Hepatocyte (in vitro differentiated cells): ENCODE results near the gene GRID1.

Source experiments
- EZH2 ChIP-seq: fragments of 200-600 bp; sonication (generic); IDR thresholded peaks from 2 replicates; pipeline ENCODE4 v1.6.1; 2016; ENCODE audit warnings: antibody characterized with exemption, mild to moderate bottlenecking, borderline replicate concordance
- EZH2phosphoT487 ChIP-seq: fragments of 200-600 bp; sonication (generic); IDR thresholded peaks from one replicate; pipeline ENCODE4 v1.6.1; 2018; ENCODE audit warnings: antibody characterized with exemption, mild to moderate bottlenecking, low read depth, moderate library complexity; ENCODE audit not compliant: unreplicated experiment, severe bottlenecking
- TF ChIP-seq, protein P1 (sequence below): fragments of 200-600 bp; sonication (generic); IDR thresholded peaks from 2 replicates; pipeline ENCODE4 v1.5.1; 2016; ENCODE audit warnings: antibody characterized with exemption, mild to moderate bottlenecking; ENCODE audit not compliant: poor library complexity

- TF ChIP-seq, protein P1, sequence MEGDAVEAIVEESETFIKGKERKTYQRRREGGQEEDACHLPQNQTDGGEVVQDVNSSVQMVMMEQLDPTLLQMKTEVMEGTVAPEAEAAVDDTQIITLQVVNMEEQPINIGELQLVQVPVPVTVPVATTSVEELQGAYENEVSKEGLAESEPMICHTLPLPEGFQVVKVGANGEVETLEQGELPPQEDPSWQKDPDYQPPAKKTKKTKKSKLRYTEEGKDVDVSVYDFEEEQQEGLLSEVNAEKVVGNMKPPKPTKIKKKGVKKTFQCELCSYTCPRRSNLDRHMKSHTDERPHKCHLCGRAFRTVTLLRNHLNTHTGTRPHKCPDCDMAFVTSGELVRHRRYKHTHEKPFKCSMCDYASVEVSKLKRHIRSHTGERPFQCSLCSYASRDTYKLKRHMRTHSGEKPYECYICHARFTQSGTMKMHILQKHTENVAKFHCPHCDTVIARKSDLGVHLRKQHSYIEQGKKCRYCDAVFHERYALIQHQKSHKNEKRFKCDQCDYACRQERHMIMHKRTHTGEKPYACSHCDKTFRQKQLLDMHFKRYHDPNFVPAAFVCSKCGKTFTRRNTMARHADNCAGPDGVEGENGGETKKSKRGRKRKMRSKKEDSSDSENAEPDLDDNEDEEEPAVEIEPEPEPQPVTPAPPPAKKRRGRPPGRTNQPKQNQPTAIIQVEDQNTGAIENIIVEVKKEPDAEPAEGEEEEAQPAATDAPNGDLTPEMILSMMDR, result no peak
- TF ChIP-seq EZH2 (no peak), EZH2phosphoT487 (no peak)
Observed at GRCh38 chr10:85635650-85636049, 730.9 kb downstream of the GRID1 start.
